Hepatocyte (in vitro differentiated cells): ENCODE results near the gene OR9A4. TPM values are rescaled to one million over a fixed set of nuclear protein-coding genes. Genes with fewer than 3 reads are reported as not detected.

Experiments used
- DNase-seq: peaks from one replicate; pipeline ENCODE4 v3.0.0-alpha.2; 2016; ENCODE audit warnings: low spot score
- H2AFZ ChIP-seq: fragments of 200-600 bp; sonication (generic); 2 replicates; pipeline ENCODE4 v1.6.0; 2016; ENCODE audit warnings: antibody characterized with exemption, mild to moderate bottlenecking
- H3K27ac ChIP-seq: fragments of 200-600 bp; sonication (generic); 2 replicates; pipeline ENCODE4 v1.5.1; 2016; ENCODE audit warnings: mild to moderate bottlenecking
- H3K27me3 ChIP-seq: fragments of 200-600 bp; sonication (generic); 2 replicates; pipeline ENCODE4 v1.6.1; 2016
- H3K36me3 ChIP-seq: fragments of 200-600 bp; sonication (generic); replicated peaks from 2 replicates; pipeline ENCODE4 v1.5.1; 2016; ENCODE audit warnings: low read depth; ENCODE audit not compliant: insufficient read depth
- H3K4me1 ChIP-seq: fragments of 200-600 bp; sonication (generic); 2 replicates; pipeline ENCODE4 v1.5.1; 2016; ENCODE audit warnings: mild to moderate bottlenecking, moderate library complexity; ENCODE audit not compliant: insufficient read depth
- H3K4me2 ChIP-seq: fragments of 200-600 bp; sonication (generic); 2 replicates; pipeline ENCODE4 v1.6.0; 2016
- H3K4me3 ChIP-seq: fragments of 200-600 bp; sonication (generic); 2 replicates; pipeline ENCODE4 v1.5.1; 2016; ENCODE audit warnings: mild to moderate bottlenecking
- H3K79me2 ChIP-seq: fragments of 200-600 bp; sonication (generic); 2 replicates; pipeline ENCODE4 v1.6.0; 2017; ENCODE audit warnings: mild to moderate bottlenecking
- H3K9me2 ChIP-seq: fragments of 200-600 bp; sonication (generic); replicated peaks from 2 replicates; pipeline ENCODE4 v1.6.0; 2017; ENCODE audit warnings: mild to moderate bottlenecking; ENCODE audit not compliant: insufficient read depth
- H3K9me3 ChIP-seq: fragments of 200-600 bp; sonication (generic); 2 replicates; pipeline ENCODE4 v1.5.1; 2016; ENCODE audit warnings: low read depth, mild to moderate bottlenecking
- H4K20me1 ChIP-seq: fragments of 200-600 bp; sonication (generic); 2 replicates; pipeline ENCODE4 v1.6.0; 2016; ENCODE audit warnings: mild to moderate bottlenecking; ENCODE audit not compliant: insufficient read depth, poor library complexity, severe bottlenecking
- CTCF ChIP-seq: fragments of 200-600 bp; sonication (generic); IDR thresholded peaks from 2 replicates; pipeline ENCODE4 v1.5.1; 2016; ENCODE audit warnings: antibody characterized with exemption, mild to moderate bottlenecking; ENCODE audit not compliant: poor library complexity
- EZH2 ChIP-seq: fragments of 200-600 bp; sonication (generic); IDR thresholded peaks from 2 replicates; pipeline ENCODE4 v1.6.1; 2016; ENCODE audit warnings: antibody characterized with exemption, mild to moderate bottlenecking, borderline replicate concordance
- EZH2phosphoT487 ChIP-seq: fragments of 200-600 bp; sonication (generic); IDR thresholded peaks from one replicate; pipeline ENCODE4 v1.6.1; 2018; ENCODE audit warnings: antibody characterized with exemption, mild to moderate bottlenecking, low read depth, moderate library complexity; ENCODE audit not compliant: unreplicated experiment, severe bottlenecking
- WGBS: methylation state at CpG from one replicate; pipeline ENCODE4 v1.1.6; 2016; ENCODE audit warnings: low lambda C conversion rate; ENCODE audit errors: missing lambda C conversion rate; 5-methylcytosine and 5-hydroxymethylcytosine counted together
- polyA plus RNA-seq: library from polyadenylated mRNA; unstranded; fragments of >200 nt; fragmentation: Nextera tagmentation; extraction: Ambion mirVana; gene quantifications from 2 replicates; pipeline ENCODE4 v1.2.1, GENCODE V29; 2016
- total RNA-seq: library from RNA; depleted of rRNA; stranded (reverse); fragments of >200 nt; gene quantifications from 2 replicates; pipeline ENCODE4 v1.2.3, GENCODE V29; 2014

The OR9A4 gene
- total and polyA plus RNA-seq, 2 experiments from 2014 or later, result not detected

- peaks cover 4% of the 10 kb centered on the region for H3K9me3 ChIP-seq
- no peaks in the 10 kb centered on the region for H3K9me2 ChIP-seq
- TF ChIP-seq EZH2 (no peak), CTCF (no peak), EZH2phosphoT487 (no peak)
- no peak for DNase-seq
- H2AFZ ChIP-seq, result no peak overlapping the region
- no peaks in the 10 kb centered on the region for H4K20me1 ChIP-seq
- H3K36me3 ChIP-seq, result no peaks in the 10 kb centered on the region
- no peaks in the 10 kb centered on the region for H3K27me3 ChIP-seq
- 81% methylated on average over 3 of the region's 3 CpGs for WGBS
- no peak overlapping the region for H3K27ac ChIP-seq
- H3K79me2 ChIP-seq, result no peaks in the 10 kb centered on the region
- no peak overlapping the region for H3K4me2 ChIP-seq
- H3K4me3 ChIP-seq, result no peak overlapping the region
- no peaks in the 10 kb centered on the region for H3K4me1 ChIP-seq
Observed at GRCh38 chr7:141941075-141941474, 24.9 kb downstream of the OR9A4 start.

GRCh38 chr7:141943846-141944245 is 27.6 kb downstream of the OR9A4 start:
- no peak for TF ChIP-seq EZH2
- TF ChIP-seq EZH2phosphoT487, result no peak
- no peak for TF ChIP-seq CTCF
- no peaks in the 10 kb centered on the region for H4K20me1 ChIP-seq
- no peak for DNase-seq

GRCh38 chr7:141944811-141945210 is 28.6 kb downstream of the OR9A4 start:
- no peaks in the 10 kb centered on the region for H3K79me2 ChIP-seq
- WGBS, result 86% methylated on average over 3 of the region's 3 CpGs
- H3K4me3 ChIP-seq, result no peak overlapping the region
- TF ChIP-seq EZH2phosphoT487, result no peak
- no peak for TF ChIP-seq CTCF
- TF ChIP-seq EZH2, result no peak
- no peak overlapping the region for H2AFZ ChIP-seq
- no peak for DNase-seq
- H3K4me2 ChIP-seq, result no peak overlapping the region
- H3K4me1 ChIP-seq, result no peaks in the 10 kb centered on the region
- no peaks in the 10 kb centered on the region for H3K9me2 ChIP-seq
- H4K20me1 ChIP-seq, result no peaks in the 10 kb centered on the region
- peaks cover 4% of the 10 kb centered on the region for H3K9me3 ChIP-seq
- no peak overlapping the region for H3K27ac ChIP-seq
- no peaks in the 10 kb centered on the region for H3K27me3 ChIP-seq
- no peaks in the 10 kb centered on the region for H3K36me3 ChIP-seq

More at GRCh38 chr7:141943846-141944245, 27.6 kb downstream of the OR9A4 start:
- H3K79me2 ChIP-seq, result no peaks in the 10 kb centered on the region
- H3K27ac ChIP-seq, result no peak overlapping the region
- no peak overlapping the region for H2AFZ ChIP-seq
- no peaks in the 10 kb centered on the region for H3K4me1 ChIP-seq
- no peaks in the 10 kb centered on the region for H3K9me2 ChIP-seq
- 73% methylated on average over 1 of the region's 1 CpG for WGBS
- H3K27me3 ChIP-seq, result no peaks in the 10 kb centered on the region
- peaks cover 4% of the 10 kb centered on the region for H3K9me3 ChIP-seq
- H3K4me2 ChIP-seq, result no peak overlapping the region
- no peak overlapping the region for H3K4me3 ChIP-seq
- no peaks in the 10 kb centered on the region for H3K36me3 ChIP-seq

- Histone ChIP-seq H3K4me1 (no peaks in the 10 kb centered on the region), H3K4me2 (no peak overlapping the region), H3K4me3 (no peak overlapping the region), H3K36me3 (no peaks in the 10 kb centered on the region), H3K79me2 (no peaks in the 10 kb centered on the region), H3K27ac (no peak overlapping the region), H4K20me1 (no peaks in the 10 kb centered on the region), H3K9me3 (peaks cover 4% of the 10 kb centered on the region), H3K9me2 (no peaks in the 10 kb centered on the region), H2AFZ (no peak overlapping the region), H3K27me3 (no peaks in the 10 kb centered on the region)
- WGBS, result 81% methylated on average over 3 of the region's 3 CpGs
- TF ChIP-seq EZH2phosphoT487 (no peak), EZH2 (no peak), CTCF (no peak)
- no peak for DNase-seq
Observed at GRCh38 chr7:141945356-141945755, 29.2 kb downstream of the OR9A4 start.
